NCI-H2196 treated with DMSO at 0.1 percent for 48 hours (cell line): ENCODE measurements around the gene ZG16B.

Source experiments
- DNase-seq: peaks from one replicate; lab custom pipeline; 2025; ENCODE audit not compliant: unreplicated experiment; lab: John Stamatoyannopoulos, UW

ZG16B gene

GRCh38 chr16:2822496-2822895 lies 7.6 kb upstream of the ZG16B start:
- no peak for DNase-seq

DNA sequence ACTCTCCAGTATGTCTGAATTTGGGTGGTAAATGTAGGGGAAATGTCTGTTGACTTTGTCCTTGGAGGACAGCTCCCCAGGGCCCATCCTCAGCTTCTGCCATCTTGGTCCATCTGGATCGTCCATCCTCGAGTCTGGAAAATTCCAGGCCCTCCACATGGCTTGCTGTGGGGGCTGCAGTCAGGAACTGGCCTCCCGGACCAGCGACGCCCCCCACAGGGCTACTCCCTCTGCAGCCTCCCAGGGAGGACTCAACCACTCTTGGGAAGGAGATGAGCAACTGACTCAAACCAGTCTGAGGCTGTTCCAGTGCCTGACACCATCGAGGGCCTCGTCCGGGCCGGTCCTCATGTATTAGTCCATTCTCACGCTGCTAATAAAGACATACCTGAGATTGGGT lies 5.5 kb upstream of the ZG16B start:
- DNase-seq = no peak

GRCh38 chr16:2825049-2825742 lies 4.9 kb upstream of the ZG16B start:
- no peak for DNase-seq

DNA sequence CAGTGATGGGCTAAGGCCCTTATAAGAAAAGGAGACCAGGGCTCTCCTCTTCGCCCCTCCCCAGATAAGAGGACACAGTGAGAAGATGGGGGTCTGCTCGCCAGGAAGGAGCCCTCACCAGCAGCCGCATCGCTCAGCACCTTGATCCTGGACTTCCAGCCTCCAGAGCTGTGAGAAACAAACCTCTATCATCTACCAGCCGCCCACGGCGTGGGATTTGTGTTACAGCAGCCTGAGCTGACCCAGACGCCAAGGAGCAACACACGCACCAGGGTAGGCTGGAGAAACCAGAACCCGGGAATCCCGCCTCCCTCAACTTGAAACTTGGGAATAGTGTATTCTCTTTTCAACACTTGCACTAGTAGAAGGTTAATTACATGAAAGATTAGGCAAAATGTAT lies 4.2 kb upstream of the ZG16B start:
- no peak for DNase-seq

DNA sequence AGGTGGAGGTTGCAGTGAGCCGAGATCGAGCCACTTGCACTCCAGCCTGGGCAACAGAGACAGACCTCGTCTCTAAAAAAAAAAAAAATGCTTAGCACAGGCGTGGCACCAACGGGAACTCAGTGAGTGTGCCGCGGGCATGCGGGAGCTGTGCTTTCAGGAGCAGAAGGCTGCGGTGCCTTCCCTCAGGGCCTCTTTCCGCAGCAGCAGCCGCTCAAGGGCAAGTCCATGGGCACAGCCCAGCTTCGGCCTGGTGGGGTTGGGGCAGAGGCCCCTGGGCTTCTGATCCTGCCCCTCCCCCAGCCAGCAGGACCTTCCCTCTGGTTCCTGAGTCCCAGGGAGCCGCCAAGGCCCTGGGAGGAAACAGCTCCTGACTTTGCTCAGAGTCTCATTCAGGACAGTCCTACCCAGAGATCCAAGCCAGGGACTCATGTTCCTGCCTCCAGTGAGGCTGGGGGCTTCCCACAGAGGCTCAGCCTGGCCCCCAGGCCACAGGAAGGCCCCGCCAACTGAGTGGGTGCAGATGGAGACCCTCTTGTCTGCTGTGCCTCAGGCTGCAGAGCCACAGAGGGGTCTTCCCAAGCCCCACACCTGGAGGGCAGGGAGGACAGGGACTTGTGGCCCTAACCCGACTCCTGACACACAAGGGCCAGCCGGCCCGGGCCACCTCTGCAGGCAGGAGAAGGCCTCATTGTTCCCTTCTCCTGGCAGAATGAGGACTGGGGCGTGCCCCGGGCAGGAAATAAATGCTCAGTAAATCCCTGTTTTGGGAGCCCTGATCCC lies 3.3 kb upstream of the ZG16B start:
- DNase-seq = no peak

DNA sequence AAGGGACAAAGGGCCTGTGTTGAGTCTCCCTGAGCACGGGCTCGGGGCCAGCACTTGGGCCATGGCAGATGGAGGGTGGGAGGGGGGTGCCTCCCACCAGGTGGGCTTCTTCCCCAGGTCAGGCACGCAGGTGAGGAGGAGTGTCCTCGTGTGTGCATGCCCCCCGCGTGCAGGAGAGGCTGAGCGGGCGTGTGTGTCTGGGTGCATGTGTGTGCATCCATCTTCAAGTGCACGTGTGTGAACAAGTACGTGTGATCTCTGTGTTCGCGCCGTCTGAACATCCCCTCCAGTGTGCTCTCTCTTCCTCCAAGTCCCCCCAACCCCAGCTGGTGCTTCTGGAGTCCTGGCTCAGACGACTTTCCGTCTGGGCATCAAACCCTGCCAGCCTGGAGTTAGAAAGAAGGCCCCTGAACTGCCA lies 2.7 kb upstream of the ZG16B start:
- DNase-seq = no peak

DNA sequence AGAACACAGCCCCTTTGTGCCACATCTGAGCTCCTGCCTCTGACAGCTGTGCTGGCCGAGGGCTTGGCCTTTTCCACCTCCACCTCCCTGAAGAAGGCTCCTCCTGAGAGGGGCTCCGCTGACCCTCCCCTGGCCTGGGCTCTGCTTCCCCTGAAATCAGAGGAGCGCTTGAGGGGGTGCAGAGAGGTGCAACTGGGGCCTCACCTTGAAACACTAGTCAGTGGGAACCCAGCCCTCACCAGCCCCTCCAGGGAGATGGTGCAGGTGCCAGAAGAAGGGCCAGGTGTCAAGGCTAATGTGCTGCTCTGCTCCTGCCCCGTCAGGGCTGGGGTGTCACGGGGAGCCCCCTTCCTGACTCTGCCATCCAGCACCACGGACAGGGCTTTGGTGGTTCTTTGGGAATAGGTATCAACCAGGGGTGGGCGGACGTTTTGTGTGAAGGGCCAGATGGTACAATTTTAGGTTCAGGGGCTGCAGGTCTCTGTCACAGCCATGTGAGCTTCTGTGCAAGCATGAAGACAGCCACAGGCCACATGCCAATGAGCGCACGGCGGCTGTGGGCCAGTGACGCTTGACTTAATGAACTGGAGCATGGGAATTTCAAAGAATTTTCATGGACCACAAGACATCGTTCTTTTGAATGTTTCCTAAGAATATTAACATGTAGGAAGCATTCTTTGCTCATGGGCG lies 2.1 kb upstream of the ZG16B start:
- DNase-seq = no peak

- DNase-seq = no peak
Measured at GRCh38 chr16:2828521-2828840, 1.6 kb upstream of the ZG16B start.

DNA sequence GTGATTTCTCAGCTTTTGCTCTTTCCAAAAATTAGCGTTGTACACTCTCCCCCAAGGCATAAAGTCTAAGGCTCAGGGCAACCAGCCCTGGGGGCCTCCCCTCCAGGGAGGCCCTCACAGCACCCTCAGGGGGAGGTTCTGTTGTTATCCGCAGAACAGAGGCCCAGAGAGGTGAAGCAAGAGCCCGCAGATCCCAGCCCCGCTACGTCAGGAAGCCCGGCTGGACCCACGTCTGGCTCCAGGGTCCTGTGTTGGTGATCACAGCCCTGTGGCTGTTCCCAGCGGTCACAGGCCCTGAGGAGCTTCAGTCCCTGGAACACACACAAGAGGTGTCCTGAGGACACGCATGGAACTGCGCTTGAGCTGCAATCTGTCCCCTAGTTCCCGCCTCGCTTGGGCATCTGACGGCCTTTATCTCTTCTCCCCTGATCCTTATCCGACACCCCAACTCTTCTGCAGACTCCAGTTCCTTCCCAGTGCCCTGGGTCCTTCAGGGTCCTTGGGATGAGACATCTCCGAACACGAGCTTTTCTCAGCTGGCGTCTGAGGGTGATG lies 1.1 kb upstream of the ZG16B start:
- DNase-seq = no peak

GRCh38 chr16:2830355-2830695 lies 222 bp downstream of the ZG16B start:
- no peak for DNase-seq

GRCh38 chr16:2831203-2831602 lies 1.1 kb downstream of the ZG16B start:
- no peak for DNase-seq

DNA sequence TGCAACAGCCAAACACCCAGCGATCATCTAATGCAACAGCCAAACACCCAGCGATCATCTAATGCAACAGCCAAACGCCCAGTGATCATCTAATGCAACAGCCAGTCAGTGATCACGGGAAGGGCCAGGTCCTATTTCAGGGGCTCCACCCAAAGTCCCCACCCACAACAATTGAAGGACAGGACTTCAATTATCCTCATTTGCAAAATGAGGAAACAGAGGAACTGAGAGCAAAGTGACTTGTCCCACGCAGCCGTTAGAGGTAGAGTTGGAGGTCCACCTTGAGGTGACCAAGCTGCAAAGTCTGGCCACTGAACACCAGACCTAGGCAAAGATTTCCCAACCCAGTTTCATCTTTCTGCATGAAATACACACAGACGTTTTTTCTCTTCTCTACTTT lies 3.7 kb downstream of the ZG16B start:
- no peak for DNase-seq

GRCh38 chr16:2834968-2835367 lies 4.9 kb downstream of the ZG16B start:
- no peak for DNase-seq

DNA sequence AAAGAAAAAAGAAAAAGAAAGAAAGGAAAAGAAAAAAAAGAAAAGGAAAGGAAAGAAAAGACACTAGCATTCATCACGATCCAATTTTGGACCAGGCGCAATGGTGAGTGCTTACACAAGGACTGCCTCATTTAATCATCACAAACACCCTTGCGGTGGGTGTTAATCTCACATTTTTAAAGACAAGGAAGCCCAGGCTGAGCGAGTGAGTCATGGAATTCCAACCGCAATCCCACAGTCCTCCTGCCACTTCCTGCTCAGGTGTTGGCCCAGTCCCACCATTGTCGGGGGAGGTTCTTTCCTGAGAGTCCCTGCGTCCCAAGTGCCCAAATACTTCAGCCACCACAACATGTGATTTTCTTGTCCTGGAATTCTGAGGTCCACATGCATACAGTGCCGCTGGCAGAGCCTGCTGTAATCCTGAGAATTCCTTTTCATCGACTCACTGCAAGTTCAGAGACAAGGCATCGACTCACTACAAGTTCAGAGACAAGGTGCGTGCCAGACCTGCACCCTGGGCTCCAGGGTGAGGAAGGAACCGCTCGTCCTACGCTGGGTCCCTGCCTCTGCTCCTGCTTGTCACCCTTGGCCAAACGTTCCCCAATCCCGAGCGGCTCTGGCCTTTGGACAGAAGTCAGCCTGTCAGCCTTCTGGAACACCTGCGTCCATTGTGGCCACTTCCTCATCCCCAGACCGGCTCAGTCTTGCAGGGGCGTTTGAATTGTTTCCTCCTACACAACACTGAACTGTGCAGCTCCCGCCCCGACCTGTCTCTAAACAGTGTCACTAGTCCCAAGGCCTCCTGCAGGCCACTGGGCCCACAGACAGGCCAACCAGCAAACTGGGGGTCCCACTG lies 5.8 kb downstream of the ZG16B start:
- no peak for DNase-seq

DNA sequence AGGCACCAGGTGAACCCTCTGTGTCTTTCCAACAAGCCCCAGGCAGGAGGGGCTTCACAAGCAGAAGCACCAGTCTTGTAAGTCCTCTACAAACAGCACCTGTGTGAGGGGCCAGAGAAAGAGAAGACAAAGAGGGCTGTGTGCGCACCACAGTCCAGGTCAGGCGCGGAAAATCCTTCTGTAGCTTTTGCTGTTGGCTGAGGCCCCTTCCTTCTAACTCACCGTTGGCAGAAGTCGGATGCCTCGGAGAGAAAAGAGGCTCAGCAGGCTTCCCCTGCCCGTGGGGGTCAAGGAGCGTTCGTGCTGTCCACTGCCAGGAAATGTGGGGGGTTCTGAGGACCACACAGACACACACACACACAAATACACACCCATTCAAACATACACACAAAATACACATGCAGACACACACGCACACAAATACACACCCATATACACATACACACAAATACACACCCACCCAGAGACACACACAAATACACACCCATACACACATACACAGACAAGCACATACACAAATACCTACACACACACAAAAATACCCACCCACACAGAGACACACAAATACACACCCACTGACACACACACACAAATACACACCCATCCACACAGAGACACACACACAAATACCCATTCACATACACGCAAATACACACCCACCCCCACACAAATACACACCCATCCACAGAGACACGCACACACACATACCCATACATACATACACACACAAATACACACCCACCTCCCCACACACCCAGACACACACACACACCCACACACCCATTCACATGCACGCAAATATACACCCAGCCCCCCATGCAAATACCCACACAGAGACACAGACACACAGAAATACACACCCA lies 6.8 kb downstream of the ZG16B start:
- DNase-seq = no peak

DNA sequence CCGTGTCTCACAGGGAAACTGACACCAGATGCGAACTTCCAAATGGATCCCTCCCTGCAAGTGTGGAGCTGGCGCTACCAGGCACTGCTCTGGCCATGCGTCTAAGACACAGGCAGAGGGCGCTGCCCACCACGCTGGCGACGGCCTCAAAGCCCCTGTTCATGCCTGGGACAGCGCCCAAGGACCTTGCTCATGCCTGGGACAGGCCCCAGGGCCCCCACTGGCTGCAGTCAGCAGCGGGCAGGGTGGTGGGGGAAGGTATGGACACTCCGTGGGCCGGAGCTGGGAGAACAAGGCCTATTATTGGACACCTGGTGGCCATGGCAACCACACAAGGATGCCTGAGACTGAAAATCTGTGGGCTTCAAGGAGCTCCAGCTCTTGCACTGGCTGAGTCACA lies 8.8 kb downstream of the ZG16B start:
- DNase-seq = no peak

DNA sequence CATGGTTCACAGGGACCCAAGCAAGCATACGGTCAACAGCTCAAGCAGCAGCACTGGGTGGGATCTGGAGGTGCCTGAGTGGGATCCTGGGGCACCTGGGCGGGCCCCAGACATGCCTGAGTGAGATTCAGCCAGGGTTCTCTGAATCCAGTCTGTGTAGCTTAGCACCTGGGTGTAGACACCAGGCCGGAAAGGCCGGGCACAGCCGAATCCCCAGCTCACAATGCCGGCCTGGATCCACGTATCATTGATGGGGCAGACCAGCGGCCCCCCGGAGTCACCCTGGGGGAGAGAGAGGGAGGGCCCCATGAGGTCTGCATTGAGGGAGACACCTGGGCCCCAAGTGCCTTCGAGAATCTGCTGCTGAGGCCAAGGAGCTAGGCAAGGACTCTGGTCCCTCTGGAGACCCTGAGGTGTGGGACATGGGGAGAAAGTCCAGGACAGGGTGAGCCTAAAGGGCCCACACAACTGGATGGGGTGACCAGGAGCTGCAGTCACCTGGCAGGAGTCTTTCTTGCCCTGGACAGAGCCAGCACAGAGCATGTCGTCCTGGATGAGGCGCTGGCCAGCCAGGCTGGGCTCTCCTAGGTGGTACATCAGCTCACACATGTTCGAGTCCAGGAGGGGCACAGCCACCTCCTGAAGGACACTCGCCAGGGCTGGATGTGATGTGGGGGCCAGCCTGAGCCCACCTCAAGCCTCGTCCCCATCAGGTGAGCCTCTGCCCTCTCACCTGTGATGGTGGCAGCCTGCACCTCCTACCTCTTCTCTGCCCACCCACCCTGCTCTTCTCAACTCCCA lies 9.7 kb downstream of the ZG16B start:
- no peak for DNase-seq

DNA sequence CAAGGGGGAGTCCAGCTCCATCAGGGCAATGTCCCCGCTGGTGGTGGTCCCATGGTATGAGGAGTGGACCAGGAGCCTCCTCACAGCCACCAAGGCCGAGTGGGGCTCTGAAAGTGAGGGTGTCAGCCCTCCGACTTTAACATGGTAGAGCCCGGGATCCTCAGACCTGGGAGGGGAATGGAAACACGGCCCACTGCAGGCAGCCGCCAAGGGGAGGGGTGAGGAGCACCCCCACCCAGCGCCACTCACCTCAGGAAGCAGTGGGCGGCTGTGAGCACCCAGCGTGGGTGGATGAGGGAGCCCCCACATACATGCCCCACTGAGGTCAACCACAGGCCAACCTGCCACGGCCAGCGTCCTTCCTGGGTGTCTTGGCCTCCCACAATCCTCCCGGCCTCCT lies 10.8 kb downstream of the ZG16B start:
- no peak for DNase-seq

DNA sequence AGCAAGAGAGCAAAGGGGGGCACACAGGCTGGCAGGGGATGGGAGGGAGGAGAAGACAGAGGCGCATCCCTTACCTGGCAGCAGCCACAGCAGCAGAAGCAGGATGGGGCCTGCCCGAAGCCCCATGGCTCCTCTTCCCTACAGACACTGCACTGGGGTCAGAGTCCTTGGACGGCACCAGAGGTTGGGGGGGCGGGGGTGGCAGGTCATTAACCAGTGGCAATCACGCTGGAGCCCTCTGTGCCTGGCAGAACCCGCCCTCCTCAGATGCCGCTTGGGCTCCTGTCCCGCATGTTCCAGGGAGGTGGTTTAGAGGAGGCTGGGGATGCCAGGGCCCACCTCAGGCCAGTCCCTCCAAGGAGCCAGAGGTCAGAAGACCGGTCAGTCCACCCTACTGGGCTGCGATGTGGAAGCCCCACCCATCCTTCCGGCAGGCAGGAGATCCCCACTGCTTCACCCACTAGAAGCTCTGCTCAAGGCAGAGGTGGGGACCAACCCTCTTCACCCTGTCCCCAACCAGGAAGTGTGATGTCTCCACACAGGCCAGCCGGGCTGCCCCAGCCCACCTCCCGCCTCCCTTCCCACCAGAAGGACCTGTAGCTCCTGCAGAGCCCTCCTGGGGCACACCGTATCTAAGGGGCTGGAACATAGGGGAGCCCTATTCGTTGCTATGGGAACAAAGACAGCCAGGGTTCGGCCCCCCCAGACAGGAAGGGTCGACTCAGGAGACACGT lies 11.7 kb downstream of the ZG16B start:
- no peak for DNase-seq
